Ovary (tissue), 9 donors: ENCODE results near the gene RAD51C. TPM values are rescaled to one million over a fixed set of nuclear protein-coding genes. Genes with fewer than 3 reads are reported as not detected.
"Not testable (repeated sequence)": the region's sequence is repeated elsewhere in the genome, so short reads cannot be mapped to it uniquely, and the experiment has no call there.

Source experiments
- DNase-seq, 5 donors: peaks; one replicate each; pipeline ENCODE4 v3.0.0-alpha.2; 2019 to 2020
- H3K27ac ChIP-seq, 2 donors: fragments of 200-600 bp; one replicate each; pipeline versions ENCODE4 v1.5.1 to v1.8.0; 2019 to 2022
- H3K27me3 ChIP-seq: fragments of 200-600 bp; one replicate; pipeline ENCODE4 v1.8.0; 2022
- H3K36me3 ChIP-seq: fragments of 200-600 bp; sonication (generic); one replicate; pipeline ENCODE4 v1.5.1; 2019
- H3K4me1 ChIP-seq: one replicate; pipeline ENCODE4 v1.8.1; 2013; ENCODE audit warnings: mild to moderate bottlenecking, moderate library complexity; ENCODE audit not compliant: insufficient read depth
- H3K4me3 ChIP-seq: fragments of 200-600 bp; sonication (generic); one replicate; pipeline ENCODE4 v1.5.1; 2017
- H3K9me3 ChIP-seq, 2 donors: fragments of 200-600 bp in 1 of 2; sonication (generic) in 1 of 2; one replicate each; pipeline versions ENCODE4 v1.5.1 to v1.8.1; 2013 to 2019; ENCODE audit warnings: mild to moderate bottlenecking in 1 of 2, moderate library complexity in 1 of 2
- EP300 ChIP-seq: sonication (generic); formaldehyde crosslinking; IDR thresholded peaks from one replicate; pipeline ENCODE4 v1.6.1; 2017; ENCODE audit warnings: antibody characterized with exemption
- POLR2A ChIP-seq: fragments of 450-650 bp; IDR thresholded peaks from one replicate; pipeline ENCODE4 v1.6.1; 2017; ENCODE audit warnings: antibody characterized with exemption, mild to moderate bottlenecking, moderate library complexity
- WGBS, 3 donors: extraction: QIAGEN DNeasy Blood & Tissue Kit in 1 of 3; methylation state at CpG; one replicate each; pipeline versions ENCODE4 v1.1.5 to v1.1.7; 2013 to 2017; 5-methylcytosine and 5-hydroxymethylcytosine counted together
- intact Hi-C, 4 donors: fragments of 100-400 bp; cut with DNase I; formaldehyde crosslinking; loops; one replicate each; pipeline versions ENCODE4 v1.11.0 to v1.15.1; 2022 to 2023
- polyA plus RNA-seq, 2 donors: library from polyadenylated mRNA; stranded (reverse); fragments of 200-250 nt in 1 of 2; fragments of 350-450 nt in 1 of 2; fragmentation: Illumina TruSeq in 1 of 2; extraction: RNeasy Lipid Tissue Mini Kit (QIAGEN cat#74804) in 1 of 2; gene quantifications; one replicate each; pipeline ENCODE4 v1.2.3, GENCODE V29; 2013 to 2014
- total RNA-seq, 7 donors: library from RNA; depleted of rRNA in 2 of 7; stranded (reverse); fragments of >200 nt in 2 of 7; fragmentation: NEBNext Ultra II Directional in 3 of 7; extraction: Animal tissue kit (Norgen Biotek cat#: 25700) in 3 of 7; gene quantifications; one replicate each; pipeline versions ENCODE4 v1.1.0 to v1.2.4, GENCODE V29; 2016 to 2023
- TF ChIP-seq, protein P1 (sequence below), 3 donors: fragments of 450-650 bp in 2 of 3; fragments of 200-600 bp in 1 of 3; IDR thresholded peaks; one replicate each; pipeline versions ENCODE4 v1.5.1 to v1.8.0; 2016 to 2022; ENCODE audit warnings: antibody characterized with exemption in 3 of 3, mild to moderate bottlenecking in 1 of 3
- donor health status: DM: no; HTN: no; CAD: no; lungs with moderate emphysema.
- donor health status: DM: no; HTN: no; CAD: no.
- donor health status: Bipolar disorder and iron deficiency.
- donor health status: DM: yes; HTN: yes; CAD: no.
- donor health status: DM: no; HTN: no; CAD: no.
- donor health status: DM: yes; HTN: yes; CAD: no.

Gene RAD51C
- total and polyA plus RNA-seq, 9 donors, result 14.2 to 32.1 (median 20.1) TPM

DNA sequence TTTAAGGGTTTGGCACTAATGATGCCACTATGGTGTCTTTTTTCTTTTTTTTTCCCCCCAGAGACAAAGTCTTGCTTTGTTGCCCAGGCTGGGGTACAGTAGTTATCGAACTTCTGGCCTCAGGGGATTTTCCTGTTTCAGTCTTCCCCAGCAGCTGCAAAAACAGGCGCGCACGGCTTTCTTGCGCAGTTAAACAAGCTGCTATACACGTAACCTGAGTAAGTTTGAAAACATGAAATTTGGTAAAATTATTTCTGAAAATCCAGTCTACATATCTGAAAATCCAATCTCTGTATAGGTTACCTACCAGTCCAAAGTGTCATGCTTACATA, 12.4 kb upstream of the RAD51C start:
- H3K27ac ChIP-seq, result no peak overlapping the region
- no peak for TF ChIP-seq EP300
- TF ChIP-seq POLR2A, result no peak
- TF ChIP-seq, protein P1, sequence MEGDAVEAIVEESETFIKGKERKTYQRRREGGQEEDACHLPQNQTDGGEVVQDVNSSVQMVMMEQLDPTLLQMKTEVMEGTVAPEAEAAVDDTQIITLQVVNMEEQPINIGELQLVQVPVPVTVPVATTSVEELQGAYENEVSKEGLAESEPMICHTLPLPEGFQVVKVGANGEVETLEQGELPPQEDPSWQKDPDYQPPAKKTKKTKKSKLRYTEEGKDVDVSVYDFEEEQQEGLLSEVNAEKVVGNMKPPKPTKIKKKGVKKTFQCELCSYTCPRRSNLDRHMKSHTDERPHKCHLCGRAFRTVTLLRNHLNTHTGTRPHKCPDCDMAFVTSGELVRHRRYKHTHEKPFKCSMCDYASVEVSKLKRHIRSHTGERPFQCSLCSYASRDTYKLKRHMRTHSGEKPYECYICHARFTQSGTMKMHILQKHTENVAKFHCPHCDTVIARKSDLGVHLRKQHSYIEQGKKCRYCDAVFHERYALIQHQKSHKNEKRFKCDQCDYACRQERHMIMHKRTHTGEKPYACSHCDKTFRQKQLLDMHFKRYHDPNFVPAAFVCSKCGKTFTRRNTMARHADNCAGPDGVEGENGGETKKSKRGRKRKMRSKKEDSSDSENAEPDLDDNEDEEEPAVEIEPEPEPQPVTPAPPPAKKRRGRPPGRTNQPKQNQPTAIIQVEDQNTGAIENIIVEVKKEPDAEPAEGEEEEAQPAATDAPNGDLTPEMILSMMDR (IDR thresholded peaks at IDR 0.05), result no peak
- no peaks in the 10 kb centered on the region for H3K27me3 ChIP-seq
- H3K4me3 ChIP-seq, result no peak overlapping the region
- no peaks in the 10 kb centered on the region for H3K9me3 ChIP-seq
- no peak for DNase-seq
- H3K4me1 ChIP-seq, result no peaks in the 10 kb centered on the region
- intact Hi-C loops, result no loop called here
- no peaks in the 10 kb centered on the region for H3K36me3 ChIP-seq
- 79 to 92% (median 84%) methylated on average over 6 of the region's 6 CpGs for WGBS, 3 donors

DNA sequence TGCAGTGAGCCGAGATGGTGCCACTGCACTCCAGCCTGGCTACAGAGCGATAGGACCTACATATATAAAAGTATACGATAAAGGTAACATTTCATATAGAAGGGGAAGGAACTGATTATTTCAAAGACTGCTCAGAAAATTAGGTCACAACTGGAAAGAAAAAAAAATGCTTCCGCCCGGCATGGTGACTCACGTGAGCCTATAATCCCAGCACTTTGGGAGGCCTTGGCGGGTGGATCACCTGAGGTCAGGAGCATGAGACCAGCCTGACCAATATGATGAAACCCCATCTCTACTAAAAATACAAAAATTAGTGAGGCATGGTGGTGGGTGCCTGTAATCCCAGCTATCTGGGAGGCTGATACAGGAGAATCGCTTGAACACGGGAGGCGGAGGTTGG, 8.4 kb upstream of the RAD51C start:
- Histone ChIP-seq H3K36me3 (no peaks in the 10 kb centered on the region), H3K27ac (no peak overlapping the region), H3K4me3 (no peak overlapping the region), H3K27me3 (no peaks in the 10 kb centered on the region), H3K4me1 (no peaks in the 10 kb centered on the region), H3K9me3 (no peaks in the 10 kb centered on the region)
- WGBS, 3 donors, result 80 to 92% (median 87%) methylated on average over 10 of the region's 10 CpGs
- no peak for TF ChIP-seq EP300
- TF ChIP-seq POLR2A, result no peak
- TF ChIP-seq, protein P1 (IDR thresholded peaks at IDR 0.05), result no peak
- no peak for DNase-seq
- intact Hi-C loops, result no loop called here

DNA sequence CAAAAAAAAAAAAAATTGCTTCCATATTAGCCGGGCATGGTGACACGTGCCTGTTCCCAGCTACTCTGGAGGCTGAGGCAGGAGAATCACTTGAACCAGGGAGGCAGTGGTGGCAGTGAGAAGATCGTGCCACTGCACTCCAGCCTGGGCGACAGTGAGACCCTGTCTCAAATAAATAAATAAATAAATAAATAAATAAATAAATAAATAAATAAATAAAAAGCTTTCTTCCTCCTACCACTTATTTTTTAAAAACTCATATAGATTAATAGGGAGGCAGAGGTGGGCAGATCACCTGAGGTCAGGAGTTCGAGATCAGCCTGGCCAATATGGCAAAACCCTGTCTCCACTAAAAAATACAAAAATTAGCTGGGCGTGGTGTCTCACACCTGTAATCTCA, 7.9 kb upstream of the RAD51C start:
- H3K9me3 ChIP-seq, H3K27ac ChIP-seq, DNase-seq, H3K27me3 ChIP-seq, H3K4me1 ChIP-seq, intact Hi-C loops, H3K36me3 ChIP-seq, H3K4me3 ChIP-seq: not testable (repeated sequence)
- WGBS, 3 donors, result 85 to 90% (median 87%) methylated on average over 6 of the region's 6 CpGs

DNA sequence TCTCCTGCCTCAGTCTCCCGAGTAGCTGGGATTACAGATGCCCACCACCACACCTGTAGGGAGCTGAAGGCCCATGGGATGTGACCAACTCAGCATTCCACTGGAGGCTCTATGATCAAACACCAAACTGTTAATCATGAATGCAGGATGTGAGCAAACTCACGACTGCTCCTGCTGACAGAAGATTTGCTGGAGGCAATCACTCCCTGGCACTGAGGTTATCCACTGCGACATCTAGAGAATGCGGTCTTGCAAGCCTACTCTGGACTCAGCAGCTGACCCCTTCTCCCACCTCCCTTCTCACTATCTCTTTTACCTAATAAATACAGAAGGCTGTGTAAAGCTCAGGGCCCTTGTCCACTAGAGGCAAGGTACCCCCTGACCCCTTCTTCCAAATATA, 5.4 kb upstream of the RAD51C start:
- DNase-seq, result no peak
- intact Hi-C loops, result no loop called here
- no peaks in the 10 kb centered on the region for H3K4me1 ChIP-seq
- H3K36me3 ChIP-seq, result no peaks in the 10 kb centered on the region
- TF ChIP-seq EP300 (no peak), POLR2A (no peak)
- TF ChIP-seq, protein P1 (IDR thresholded peaks at IDR 0.05), result no peak
- H3K27me3 ChIP-seq, result no peaks in the 10 kb centered on the region
- H3K9me3 ChIP-seq, result no peaks in the 10 kb centered on the region
- H3K4me3 ChIP-seq, result no peak overlapping the region
- WGBS, 3 donors, result 26 to 39% (median 38%) methylated on average over 4 of the region's 4 CpGs
- no peak overlapping the region for H3K27ac ChIP-seq

DNA sequence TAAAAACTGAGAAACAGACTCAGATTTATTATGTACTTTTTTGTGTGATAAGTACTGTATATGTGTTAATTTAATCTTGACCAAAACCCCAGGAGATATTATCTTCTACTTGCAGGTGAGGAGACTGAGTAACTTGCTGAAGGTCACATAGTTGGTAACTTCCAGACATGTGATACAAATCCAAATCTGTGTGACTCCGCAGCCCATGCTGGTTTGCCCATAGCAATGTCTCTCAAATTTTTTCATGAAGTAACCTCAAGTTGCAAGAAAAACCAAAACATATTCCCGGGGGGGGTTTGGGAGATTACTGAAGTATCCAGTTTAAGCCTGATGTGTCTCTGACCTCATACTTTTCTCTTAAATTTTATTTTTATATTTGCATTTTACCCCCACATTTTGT, 3.9 kb upstream of the RAD51C start:
- DNase-seq, result no peak
- Histone ChIP-seq H3K4me3 (no peak overlapping the region), H3K9me3 (no peaks in the 10 kb centered on the region), H3K4me1 (peaks cover 2% of the 10 kb centered on the region), H3K27ac (no peak overlapping the region), H3K36me3 (no peaks in the 10 kb centered on the region), H3K27me3 (no peaks in the 10 kb centered on the region)
- WGBS, 3 donors, result 69 to 81% (median 70%) methylated on average over 2 of the region's 2 CpGs
- TF ChIP-seq POLR2A (no peak), EP300 (no peak)
- TF ChIP-seq, protein P1 (IDR thresholded peaks at IDR 0.05), result no peak
- intact Hi-C loops, result no loop called here

DNA sequence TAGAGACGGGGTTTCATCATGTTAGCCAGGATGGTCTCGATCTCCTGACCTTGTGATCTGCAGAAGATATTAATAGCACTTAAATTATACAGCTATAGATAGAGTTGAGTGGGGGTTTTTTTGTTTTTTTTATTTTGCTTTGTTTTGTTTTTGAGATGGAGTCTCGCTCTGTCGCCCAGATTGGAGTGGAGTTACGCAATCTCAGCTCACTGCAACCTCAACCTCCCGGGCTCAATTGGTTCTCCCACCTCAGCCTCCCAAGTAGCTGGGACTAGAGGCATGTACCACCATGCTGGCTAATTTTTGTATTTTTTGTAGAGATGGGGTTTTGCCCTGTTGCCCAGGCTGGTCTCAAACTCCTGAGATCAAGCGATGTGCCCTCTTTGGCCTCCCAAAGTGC, 2.4 kb upstream of the RAD51C start:
- H3K27ac ChIP-seq, DNase-seq, H3K36me3 ChIP-seq, H3K4me3 ChIP-seq, H3K4me1 ChIP-seq, H3K27me3 ChIP-seq, H3K9me3 ChIP-seq: not testable (repeated sequence)
- WGBS, 3 donors, result 86 to 96% (median 90%) methylated on average over 7 of the region's 7 CpGs
- intact Hi-C loops, result loop anchor here in 1 of 4 donors (5.0 to 10.0 kb wide), 2 partner anchors 63 to 105 kb away; no protein-coding TSS in a partner anchor
